Stimulated activated CD8-positive, alpha-beta memory T cell treated with anti-CD3 and anti-CD28 coated beads, Interleukin-15, amount 100 ng/mL, for 24 hours (primary cell): ENCODE results near the gene SLX9.

Experiments used
- DNase-seq: peaks from one replicate; pipeline ENCODE4 v3.0.0-alpha.2; 2020; ENCODE audit warnings: low read depth

SLX9 gene, protein sequence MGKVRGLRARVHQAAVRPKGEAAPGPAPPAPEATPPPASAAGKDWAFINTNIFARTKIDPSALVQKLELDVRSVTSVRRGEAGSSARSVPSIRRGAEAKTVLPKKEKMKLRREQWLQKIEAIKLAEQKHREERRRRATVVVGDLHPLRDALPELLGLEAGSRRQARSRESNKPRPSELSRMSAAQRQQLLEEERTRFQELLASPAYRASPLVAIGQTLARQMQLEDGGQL

DNA sequence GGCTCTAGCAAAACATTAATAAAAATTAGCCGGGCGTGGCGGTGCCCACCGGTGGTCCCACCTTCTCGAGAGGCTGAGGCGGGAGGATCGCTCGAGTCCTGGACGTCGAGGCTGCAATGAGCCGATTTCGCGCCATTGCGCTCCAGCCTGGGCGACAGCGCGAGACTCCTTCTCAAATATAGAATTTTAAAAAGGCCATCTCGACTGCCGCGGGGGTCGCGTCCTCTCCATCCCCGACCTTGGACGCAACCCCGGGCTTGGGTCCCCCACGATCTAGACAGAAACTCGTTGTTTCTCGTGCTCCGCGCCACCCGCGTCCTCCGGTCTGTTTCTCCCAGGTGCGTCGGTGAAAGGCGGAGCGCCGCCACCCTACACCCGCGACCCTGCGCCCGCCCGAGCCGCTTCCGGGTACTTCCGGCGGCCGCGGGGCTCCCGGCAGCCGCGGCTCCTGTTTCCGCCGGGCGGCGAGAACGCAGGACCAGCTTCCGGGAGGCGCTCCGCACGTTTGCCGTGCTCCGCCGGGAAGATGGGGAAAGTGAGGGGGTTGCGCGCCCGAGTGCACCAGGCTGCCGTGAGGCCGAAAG, at the start of gene SLX9:
Gene SLX9, plus strand, starts transcription at position 498 of the 584 bp plus-strand sequence. Its CDS starts 29 bp downstream, at position 527.
- DNase-seq = peak; percentile 67

DNA sequence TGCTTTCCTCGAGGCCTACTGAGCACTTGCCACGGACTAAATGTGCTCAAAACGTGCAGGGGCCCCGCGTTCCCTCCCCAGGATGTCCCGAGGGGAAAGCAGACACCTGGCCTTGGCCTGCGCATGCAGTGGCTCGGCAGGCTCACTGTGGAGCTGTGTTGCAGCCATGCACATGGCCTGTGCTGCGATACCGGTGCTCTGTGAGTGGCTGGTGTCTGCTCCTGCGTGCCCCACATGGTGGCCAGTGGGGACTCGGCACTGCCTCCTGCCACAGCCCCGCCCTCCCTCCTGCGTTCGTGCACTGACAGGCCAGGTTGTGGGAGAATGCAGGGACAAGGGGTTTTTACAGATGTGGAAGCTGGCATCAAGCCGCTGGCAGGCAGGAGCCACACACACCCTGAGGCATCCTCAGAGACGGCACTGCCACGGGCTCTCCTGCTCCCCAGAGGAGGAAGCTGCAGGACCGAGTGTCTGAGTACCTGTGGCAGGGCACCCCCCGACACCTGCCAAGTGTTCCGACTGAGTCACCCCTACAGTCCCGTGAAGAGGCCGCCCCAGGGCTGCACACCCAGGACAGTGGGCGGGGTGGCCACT, 49.4 kb upstream of the SLX9 start:
- no peak for DNase-seq

DNA sequence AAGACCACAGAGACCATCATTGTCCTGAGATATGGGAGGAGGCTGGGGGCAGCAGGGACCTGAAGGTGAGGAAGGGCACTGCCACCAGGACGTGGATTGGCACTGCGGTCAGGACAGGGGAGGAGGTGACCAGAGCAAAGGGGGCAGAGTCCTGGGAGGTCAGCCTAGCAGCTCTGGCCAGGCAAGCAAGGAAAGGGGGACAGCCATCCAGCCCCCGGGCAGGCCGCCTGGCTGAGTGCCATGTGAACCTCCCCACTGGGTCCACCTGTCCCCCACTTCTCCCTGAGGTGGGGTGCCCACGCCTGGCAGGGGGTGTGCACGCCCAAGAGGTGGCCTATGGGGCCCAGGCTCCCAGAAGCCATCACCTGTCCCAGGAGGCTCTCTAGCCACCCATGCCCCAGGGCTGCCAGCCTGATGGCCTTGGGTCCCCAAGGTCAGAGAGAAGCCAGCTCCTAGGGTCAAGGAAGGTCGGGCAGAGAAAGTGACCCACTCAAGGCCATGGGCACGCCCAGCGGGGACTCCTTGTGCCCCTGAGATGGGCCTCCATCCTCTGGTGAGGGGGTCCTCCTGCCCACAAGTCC, 48.8 kb upstream of the SLX9 start:
- no peak for DNase-seq

DNA sequence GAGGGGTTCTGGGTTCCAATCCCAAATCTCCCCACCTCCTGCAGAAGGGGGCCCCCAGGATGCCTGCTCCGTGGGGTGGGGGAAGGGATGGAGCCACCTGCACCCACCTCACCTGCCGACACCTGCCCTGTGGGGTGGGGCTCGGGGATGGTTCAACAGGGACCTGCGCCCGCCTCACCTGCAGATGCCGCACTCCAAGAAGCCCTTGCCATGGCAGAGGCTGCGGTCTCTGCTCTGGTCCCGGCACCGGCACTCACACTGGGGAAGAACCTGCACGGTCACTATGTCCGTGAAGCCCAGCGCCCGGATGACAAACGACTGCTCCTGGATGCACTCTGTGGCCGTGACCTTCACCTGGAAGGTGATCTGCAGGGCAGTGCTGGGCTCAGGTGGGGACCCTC, 48.2 kb upstream of the SLX9 start:
- DNase-seq = no peak

DNA sequence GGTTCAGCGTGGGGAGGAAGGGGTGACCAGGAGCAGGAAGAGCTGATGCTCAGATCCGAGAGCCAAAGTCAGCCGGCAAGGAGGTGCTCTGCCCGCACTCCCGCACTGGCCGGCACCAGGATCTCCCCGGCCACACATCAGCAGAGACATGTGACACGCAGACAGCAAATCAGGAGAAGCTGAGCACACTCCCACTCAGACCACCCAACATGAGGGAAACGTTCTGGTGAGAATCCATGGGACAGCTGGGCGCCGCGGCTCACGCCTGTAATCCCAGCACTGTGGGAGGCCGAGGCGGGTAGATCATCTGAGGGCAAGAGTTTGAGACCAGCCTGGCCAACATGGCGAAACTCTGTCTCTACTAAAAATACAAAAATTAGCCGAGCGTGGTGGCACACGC, 47.7 kb upstream of the SLX9 start:
- DNase-seq = no peak

DNA sequence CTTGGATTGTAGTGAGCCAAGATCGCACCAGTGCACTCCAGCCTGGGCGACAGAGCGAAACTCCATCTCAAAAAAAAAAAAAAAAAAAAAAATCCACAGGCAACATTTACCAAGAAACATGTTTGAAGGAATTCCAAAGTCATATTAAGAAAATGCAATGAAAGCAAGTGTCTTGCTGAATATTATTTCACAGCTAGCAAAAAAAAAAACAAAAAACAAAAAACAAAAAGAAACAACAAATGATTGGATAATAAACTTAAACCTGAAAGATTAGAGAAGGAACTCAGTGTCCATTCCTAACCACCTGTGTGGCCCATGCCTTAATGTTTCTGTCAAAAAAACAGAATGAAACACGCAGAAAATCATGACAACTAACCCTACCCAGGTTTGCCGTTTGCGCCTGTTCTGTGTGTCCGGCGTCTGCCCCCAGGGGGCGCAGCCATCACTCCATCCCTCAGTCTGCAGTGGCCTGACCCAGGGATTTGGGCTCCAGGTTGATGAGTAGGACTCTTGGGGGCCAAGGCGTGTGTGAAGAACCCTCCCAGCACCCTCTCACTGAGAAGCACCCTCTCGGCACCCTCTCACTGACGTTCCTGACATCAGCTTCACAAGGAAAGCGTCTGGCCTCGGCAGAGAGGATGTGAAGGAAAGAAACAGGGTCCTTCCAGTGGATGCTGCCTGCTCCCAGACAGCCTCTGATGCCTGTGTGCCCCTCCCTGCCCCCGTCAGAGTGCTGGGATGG, 47.1 kb upstream of the SLX9 start:
- peak; percentile 59 for DNase-seq

DNA sequence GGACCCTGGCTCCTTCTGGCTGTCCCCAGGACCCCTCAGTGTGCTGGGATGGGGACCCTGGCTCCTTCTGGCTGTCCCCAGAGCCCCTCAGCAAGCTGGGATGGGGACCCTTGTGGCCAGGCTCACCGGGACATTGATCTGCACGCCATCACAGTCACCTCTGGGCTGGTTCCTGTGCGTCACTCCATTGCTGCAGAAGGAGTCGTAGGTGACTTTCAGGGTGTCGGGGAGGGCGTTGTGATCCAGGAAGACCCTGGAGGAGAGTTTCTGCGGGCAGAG, 46.6 kb upstream of the SLX9 start:
- DNase-seq = no peak

DNA sequence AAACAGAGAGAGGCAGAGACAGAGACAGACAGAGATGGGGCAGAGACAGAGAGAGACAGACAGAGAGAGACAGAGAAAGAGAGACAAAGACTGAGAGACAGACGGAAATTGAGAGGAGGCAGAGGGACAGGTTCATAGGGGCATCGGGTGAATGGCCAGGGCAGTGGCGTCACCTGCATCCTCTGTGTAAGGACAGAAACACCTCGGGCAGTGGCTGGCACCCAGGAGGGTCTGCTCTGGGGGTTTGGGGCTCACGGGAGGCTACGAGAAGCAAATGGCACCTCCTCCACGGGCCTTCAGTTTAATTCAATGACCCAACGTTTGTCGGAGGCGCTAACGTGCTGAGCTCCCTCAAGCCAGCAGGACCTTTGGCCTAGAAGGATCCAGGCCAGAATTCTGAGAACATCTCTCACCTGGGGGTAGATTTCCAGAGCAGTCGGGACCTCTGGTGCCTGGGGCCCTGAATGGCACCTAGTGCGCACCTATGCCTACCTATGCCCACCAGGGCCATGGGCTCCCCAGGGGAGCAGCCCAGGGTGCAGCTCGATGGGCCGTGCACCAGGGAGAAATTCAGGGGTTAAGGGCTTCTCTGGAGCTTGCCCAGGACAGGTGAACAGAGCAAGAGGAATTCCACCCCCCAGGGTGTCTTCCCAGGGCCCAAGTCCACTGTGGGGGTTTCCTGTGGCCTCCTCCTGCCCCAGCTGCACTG, 45.7 kb upstream of the SLX9 start:
- DNase-seq = no peak

DNA sequence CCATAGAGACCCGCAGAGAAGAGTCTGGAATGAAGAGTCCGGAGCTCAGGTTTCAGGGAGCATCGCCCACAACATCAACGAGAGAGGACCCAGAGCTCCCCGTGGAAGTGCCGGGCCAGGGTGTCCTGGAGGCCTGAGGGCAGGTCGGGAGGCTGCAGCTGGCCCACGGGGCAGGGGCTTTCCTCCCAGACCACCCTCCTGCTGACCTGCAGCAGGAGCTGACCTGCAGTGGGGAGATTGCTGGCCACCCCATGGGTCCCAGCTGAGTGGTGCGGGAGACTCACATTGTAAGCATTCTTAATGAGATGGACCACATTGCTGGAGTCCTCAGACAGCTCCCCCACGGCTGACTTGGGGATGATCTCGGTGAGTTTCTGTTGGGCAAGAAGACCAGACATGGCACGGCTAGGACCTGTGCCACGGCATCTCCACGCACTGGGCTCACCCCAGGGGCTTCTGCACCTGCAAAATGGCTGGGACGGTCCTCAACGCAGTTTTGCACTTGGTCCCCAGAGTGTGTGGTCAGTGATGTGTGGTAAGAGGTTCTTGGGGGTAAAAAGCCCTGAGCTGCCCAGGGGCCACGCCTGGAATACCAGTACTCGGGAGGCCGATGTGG, 45.0 kb upstream of the SLX9 start:
- no peak for DNase-seq

DNA sequence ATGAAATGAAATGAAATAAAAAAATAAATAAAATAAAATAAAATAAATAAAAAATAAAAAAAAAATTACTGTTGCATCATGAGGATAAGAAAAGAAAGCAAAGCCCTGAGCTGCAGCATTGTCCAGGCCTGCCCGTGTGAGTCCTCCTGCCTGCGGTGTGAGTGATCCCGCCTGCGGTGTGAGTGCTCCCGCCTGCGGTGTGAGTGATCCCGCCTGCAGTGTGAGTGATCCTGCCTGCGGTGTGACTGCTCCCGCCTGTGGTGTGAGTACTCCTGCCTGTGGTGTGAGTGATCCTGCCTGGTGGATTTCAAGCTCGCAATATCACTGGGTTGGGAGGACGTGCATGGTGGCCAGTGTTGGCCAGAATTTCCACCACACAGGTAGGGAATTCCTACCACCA, 44.0 kb upstream of the SLX9 start:
- DNase-seq = no peak

DNA sequence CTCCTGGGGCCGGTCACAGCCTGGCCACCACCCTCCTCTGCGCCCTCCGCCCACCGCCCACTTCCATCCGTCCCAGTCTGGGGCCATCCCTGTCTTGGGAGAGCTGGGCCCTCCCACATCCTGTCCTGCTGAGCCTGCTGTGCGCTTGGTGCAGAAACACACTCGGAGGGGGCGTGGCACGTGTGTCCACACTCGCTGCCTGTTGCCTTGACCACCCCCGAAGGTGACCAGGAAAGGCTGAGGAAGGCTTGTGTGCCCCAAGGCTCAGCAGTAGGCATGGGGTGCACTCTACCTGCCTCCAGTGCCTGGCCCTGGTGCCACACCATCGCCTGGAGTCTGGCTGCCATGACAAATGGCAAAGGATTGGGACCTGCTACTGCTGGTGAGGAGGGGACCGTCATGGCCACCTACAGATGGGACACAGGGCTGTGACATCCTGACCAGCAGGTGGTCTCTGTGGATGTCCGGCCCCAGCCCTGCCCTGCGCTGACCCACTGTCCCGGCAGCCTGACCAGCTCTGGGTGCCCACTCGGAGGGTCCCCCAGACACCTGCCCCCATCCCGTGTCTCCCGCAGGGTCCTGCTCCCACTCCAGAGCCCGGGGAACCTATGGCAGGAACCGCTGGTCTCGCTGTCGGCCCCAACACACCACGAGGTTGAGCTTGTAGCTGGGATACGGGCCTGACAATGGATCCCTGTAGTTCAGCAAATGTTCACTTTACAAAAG, 43.1 kb upstream of the SLX9 start:
- DNase-seq = no peak

DNA sequence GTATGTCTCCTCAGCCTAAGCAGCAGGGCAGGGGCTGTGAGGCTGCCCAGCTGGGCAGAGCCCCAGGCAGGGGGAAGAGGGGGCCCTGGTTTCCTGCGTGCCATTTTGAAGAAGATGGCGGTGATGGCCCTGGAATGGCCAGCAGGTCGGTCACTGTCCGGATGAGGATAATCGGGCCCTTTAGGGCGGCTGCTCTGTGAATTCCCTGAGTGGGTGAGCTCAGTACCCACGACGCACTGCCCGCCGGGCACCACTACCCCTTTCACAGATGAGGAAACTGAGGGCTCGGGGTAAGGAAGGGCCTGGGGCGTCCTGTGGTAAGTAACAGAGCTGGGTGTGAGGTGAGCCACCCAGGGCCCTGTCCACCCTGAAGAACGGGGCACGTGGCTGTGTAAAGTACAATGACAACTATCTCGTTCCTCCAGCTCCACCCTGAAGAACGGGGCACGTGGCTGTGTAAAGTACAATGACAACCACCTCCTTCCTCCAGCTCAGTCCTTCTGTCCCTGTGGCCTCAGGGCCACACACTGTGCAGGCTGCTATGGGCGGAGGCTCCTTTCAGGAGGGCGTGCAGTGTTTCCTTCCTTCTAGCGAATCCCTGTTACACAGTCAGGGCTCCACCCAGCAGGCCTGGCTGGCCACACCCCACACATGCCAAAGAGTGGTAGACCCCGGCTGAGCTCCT, 42.4 kb upstream of the SLX9 start:
- no peak for DNase-seq

DNA sequence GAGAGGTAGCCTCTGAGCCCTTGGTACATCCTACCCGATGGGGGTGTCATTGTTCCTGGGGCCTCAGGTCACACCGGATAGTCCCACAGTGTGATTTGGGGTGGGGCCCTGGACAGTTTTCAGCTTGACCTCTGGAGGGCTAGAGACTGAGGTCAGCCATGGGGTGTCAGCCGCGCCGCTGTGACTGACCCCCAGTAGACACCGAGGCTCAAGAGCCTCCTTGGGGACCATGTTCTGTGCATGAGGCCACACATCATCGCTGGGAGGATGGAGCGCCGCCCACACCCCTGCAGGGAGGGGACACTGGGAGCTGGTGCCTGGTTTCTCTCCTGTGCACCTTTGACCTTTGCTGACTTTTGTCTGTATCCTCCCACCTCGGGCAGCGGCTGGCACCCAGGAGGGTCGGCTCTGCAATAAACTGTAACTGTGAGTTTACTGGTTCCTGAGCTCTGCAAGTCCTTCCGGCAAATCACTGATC, 41.8 kb upstream of the SLX9 start:
- no peak for DNase-seq

DNA sequence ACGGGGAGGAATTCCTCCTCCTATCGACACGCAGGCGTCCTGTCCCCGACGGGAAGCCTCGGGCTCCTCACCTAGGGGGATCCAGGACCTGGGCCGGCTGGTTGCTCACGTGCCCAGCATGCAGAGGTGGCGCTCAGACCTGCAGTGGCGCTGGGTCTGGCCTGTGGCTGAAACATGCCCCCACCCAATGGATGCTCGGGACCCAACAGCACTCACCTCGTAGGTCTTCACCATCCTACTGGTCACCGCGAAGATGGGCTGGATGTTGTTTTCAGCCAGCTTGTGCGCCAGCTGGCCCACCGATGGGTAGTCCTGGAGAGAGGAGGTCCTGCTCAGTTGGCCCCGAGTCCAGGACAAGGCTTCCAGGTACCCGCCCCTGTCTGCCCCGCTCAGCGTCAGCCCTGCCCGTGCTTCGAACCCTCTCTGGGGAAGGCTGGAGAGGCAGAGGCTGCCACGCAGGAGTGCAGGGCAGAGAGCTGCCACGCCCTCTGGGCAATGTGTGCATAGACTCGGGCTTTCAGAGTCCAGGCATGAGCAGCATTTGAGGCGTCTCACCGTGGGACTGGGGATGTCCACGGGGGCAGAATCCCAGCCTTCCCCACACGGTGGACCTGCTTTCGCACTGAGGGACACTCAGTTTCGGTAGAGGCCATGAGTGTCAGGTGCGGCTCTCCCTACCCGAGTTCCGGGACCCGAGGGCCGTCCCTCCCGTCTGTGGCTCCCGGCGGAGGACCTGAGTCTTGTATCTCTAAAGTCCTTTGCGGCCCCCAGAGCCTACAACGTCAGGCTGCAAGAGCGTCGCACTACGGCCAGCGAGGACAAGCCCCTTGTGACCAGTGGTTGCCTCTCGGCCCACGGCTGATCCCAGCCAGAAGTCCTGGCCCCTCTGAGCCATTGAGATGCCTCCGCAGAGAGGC, 40.7 kb upstream of the SLX9 start:
- no peak for DNase-seq

DNA sequence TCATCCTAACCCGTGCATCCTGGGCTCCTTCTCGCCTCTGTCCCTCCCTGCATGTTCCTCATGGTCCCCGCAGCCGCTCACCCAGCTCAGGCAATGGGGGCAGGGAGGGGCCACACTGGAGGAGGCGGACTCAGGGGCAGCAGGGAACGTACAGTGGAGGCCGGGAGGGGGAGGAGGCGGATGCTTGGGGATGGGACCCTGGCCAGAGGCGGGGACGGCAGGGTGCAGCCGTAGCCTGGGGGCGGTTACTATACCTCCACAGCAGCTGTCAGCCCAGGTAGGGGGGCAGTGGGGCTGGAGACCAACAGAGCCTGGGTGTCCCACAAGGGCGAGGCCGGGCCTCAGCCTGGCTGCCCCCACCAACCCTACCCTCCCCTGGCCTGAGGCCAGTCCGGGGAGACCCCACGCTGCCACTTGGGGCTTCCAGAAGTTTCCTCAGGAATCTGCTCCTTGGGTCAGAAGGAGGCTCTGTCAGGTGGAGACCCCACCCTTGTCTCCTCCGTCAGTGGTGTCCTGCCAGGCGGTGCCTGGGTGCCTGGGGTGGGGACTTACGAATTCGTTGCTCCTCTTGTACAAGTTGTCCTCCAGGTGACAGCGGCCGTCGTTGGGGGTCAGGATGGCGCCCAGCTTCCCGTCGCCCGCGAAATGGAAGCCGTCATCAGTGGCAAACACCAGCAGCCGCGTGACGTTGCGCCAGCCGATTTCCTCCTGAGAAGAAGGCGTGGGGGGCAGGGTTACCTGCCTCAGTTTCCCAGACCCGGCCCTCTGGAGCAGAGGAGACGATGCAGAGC, 39.9 kb upstream of the SLX9 start:
- DNase-seq = no peak

DNA sequence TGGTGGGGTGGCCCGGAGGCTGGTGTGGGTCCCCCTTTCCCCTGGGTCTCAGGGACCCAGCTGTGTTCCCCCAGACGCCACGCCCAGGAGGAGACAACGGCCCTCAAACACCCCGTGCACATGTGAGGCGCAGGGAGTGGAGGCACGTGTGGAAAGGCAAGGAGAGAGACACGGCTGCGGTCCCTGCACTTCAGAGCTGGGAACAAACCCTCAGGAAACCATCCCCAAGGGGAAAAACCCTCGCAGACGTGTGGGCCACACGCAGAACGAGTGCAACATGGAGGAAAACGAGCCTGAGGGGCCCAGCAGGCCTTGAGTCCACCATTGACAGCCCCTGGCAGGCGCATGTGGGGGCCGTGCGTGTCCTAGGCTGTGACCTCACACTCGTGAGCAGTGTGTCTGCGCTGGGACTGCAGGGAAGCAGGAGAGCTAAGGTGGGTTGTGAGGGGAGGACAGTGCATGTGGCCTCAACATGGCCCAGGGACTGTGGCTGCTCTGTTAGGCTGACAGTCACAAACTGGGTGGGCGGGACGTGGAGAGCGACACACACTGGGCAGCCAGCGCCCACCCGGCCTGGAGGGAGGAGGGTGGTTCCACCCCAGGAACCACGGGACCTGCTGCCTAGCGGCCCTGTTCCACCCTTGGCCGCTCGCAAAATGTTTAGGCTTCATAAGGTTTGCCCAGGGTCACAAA, 39.1 kb upstream of the SLX9 start:
- no peak for DNase-seq

DNA sequence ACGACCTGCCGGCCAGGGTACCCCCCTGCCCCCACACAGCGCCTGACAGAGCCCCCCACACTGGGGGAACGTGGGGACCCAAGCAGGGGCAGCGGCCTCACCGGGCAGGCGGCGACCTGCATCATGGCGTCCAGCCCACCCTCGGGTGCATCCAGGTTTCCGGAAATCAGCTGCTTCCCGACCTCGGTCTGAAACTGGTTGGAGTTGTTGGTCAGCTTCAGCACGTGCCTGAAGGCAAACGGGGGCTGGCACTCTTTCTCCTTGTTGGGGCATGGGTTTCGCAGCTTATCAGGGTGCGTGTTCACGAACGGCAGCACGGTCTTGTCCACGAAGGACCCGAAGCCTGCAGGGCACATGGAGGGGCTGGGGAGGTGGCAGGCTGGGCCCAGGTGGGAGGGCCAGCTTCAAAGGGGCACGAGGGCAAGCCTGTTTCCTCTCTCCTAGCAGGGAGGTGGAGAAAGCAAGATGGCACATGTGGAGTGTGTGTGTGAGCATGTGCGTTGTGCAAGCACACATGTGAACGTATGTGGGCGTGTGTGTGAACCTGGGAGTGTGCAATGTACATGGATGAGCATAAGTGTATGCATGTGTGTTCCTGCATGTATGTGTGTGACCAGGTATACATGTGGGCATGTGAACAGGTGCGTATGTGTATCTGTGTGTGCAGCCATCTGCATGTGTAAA, 38.3 kb upstream of the SLX9 start:
- no peak for DNase-seq
